Neutrophil (primary cell): ENCODE results near the gene RNASEH1.

ENCODE experiments used
- H3K27ac ChIP-seq: fragments of 200-600 bp; sonication (generic); 2 replicates; pipeline ENCODE4 v1.5.1; 2016; ENCODE audit warnings: mild to moderate bottlenecking, moderate library complexity
- H3K27me3 ChIP-seq: fragments of 200-600 bp; sonication (generic); 2 replicates; pipeline ENCODE4 v1.6.0; 2016; ENCODE audit warnings: mild to moderate bottlenecking
- H3K36me3 ChIP-seq: fragments of 200-600 bp; sonication (generic); 2 replicates; pipeline ENCODE4 v1.5.1; 2017
- H3K4me1 ChIP-seq, 2 experiments: fragments of 200-600 bp in 1 of 2; sonication (generic) in 1 of 2; 1 replicate in 1 of 2; 2 replicates in 1 of 2; pipeline versions ENCODE4 v1.5.1 to v1.6.1; 2013 to 2016; ENCODE audit warnings: low read depth in 1 of 2, low read length in 1 of 2, mild to moderate bottlenecking in 1 of 2, moderate library complexity in 1 of 2; ENCODE audit not compliant: control insufficient read depth in 1 of 2, insufficient read depth in 1 of 2
- H3K4me3 ChIP-seq, 2 experiments: fragments of 200-600 bp in 1 of 2; sonication (generic) in 1 of 2; 1 replicate in 1 of 2; 2 replicates in 1 of 2; pipeline ENCODE4 v1.5.1; 2013 to 2016; ENCODE audit warnings: low read depth in 1 of 2, low read length in 1 of 2, mild to moderate bottlenecking in 1 of 2, moderate library complexity in 1 of 2
- H3K9me3 ChIP-seq: fragments of 200-600 bp; sonication (generic); 2 replicates; pipeline ENCODE4 v1.5.1; 2016
- TF ChIP-seq, protein P1 (sequence below): fragments of 200-600 bp; sonication (generic); IDR thresholded peaks from 2 replicates; pipeline ENCODE4 v1.5.1; 2016; ENCODE audit warnings: antibody characterized with exemption

The RNASEH1 gene

DNA sequence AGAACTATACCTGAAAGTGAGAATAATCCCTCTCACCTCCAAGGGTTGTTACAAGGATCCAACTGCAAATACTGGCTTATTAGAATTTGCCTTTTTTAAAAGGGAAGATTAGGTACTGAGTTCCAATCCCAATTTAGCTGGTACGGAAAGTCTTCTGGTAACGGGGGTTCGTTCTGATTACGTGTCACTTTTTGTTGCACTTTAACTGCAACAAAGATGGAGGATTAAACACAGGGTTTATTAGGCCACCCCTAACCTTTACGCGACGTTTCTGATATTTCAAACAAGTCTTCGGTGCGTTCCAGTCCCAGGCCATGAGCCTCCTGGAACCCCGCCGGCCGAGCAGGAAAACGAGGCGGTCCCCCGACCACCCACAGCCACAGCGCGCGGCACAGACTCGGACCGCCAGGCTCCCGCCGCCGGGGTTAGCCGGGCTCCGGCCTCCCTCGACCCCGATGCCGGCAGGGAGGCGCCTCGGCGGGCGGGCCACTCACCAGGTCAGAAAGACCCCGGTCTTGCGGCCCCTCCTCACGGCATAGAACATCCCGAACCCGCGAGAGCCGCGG is 411 bp downstream of the RNASEH1 start:
- H3K4me3 ChIP-seq = peak overlapping the region; percentile 92 to 93
- peak overlapping the region; percentile 85 for H3K27ac ChIP-seq
- TF ChIP-seq, protein P1, sequence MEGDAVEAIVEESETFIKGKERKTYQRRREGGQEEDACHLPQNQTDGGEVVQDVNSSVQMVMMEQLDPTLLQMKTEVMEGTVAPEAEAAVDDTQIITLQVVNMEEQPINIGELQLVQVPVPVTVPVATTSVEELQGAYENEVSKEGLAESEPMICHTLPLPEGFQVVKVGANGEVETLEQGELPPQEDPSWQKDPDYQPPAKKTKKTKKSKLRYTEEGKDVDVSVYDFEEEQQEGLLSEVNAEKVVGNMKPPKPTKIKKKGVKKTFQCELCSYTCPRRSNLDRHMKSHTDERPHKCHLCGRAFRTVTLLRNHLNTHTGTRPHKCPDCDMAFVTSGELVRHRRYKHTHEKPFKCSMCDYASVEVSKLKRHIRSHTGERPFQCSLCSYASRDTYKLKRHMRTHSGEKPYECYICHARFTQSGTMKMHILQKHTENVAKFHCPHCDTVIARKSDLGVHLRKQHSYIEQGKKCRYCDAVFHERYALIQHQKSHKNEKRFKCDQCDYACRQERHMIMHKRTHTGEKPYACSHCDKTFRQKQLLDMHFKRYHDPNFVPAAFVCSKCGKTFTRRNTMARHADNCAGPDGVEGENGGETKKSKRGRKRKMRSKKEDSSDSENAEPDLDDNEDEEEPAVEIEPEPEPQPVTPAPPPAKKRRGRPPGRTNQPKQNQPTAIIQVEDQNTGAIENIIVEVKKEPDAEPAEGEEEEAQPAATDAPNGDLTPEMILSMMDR = no peak
- peaks cover 14 to 15% of the 10 kb centered on the region in 2 experiments for H3K4me1 ChIP-seq
- no peaks in the 10 kb centered on the region for H3K27me3 ChIP-seq
- no peaks in the 10 kb centered on the region for H3K9me3 ChIP-seq
- peaks cover 20% of the 10 kb centered on the region for H3K36me3 ChIP-seq

DNA sequence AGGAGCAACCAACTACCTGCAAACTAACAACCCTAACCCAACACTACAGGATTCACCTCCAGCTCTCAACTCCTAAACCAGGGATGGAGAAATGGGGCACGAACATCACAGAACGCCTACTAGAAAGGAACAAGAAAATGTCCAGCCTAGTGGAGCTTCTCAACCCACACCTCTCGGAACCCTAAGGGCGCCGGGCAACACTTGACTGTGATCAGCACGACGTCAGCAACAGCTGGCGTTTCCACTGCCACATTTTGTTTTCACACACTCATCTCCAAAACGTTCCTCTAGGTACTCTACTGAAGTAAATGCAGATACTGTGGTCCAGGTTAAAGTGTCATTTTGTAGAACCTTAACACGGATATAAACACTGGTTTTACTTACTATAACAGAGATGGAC is 4.2 kb downstream of the RNASEH1 start:
- Histone ChIP-seq H3K4me1 (peaks cover 13 to 14% of the 10 kb centered on the region in 2 experiments), H3K4me3 (no peak overlapping the region), H3K9me3 (no peaks in the 10 kb centered on the region), H3K27me3 (no peaks in the 10 kb centered on the region), H3K27ac (no peak overlapping the region), H3K36me3 (peaks cover 49% of the 10 kb centered on the region)
- TF ChIP-seq, protein P1 = no peak

DNA sequence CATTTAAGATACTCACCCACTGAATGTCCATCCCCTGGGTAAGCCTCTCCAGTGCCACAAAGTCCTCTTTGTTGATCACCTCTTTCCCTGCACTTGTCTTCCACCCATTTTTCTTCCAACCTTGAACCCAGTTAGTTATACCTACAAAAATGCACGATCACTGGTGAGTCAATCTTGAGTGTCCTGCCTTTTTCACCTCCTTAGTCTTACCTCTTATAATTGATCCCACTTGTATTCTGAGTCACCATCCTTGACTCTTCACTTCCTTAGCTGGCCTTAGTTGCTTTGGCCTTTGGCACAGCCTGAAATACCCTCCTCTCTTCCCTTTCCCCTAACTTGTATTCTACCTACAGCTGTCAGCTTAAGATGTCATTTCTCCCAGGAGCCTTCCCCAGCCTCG is 10.2 kb downstream of the RNASEH1 start:
- Histone ChIP-seq H3K9me3 (no peaks in the 10 kb centered on the region), H3K4me1 (no peaks in the 10 kb centered on the region), H3K36me3 (peaks cover 85% of the 10 kb centered on the region), H3K27me3 (no peaks in the 10 kb centered on the region), H3K27ac (no peak overlapping the region), H3K4me3 (no peak overlapping the region)
- TF ChIP-seq, protein P1 = no peak

DNA sequence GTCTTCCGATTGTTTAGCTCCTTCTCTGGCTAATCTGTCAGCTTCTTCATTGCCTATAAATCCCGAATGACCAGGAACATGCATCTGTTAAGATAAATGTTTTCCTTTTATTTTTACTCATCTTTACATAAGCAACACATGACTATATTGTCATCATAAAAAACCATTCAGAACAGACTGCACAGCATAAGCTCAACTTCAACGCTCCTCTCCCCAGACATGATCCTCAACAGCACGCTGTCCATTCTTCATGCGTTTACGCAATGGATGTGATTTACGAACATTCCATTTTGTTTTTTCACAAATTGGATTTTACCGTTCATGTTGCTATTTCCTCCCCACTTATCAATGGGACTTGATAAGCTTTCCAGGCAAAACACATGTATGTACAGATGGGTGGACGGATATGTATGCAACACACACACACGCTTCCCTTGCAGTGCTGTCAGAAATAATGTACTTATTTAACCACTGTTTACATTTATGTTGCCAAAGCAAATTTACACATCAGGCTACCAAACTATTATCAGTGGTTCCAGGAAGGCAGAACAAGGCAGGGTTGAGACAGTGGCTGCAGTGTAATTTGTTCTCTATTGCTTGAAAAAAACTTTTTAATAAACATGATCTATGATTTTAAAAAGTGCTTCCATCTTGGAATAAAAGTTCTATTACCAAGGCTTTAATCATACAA is 12.2 kb downstream of the RNASEH1 start:
- H3K36me3 ChIP-seq = peaks cover 88% of the 10 kb centered on the region
- no peaks in the 10 kb centered on the region for H3K4me1 ChIP-seq
- TF ChIP-seq, protein P1 = no peak
- H3K27ac ChIP-seq = no peak overlapping the region
- no peaks in the 10 kb centered on the region for H3K27me3 ChIP-seq
- no peak overlapping the region for H3K4me3 ChIP-seq
- no peaks in the 10 kb centered on the region for H3K9me3 ChIP-seq

DNA sequence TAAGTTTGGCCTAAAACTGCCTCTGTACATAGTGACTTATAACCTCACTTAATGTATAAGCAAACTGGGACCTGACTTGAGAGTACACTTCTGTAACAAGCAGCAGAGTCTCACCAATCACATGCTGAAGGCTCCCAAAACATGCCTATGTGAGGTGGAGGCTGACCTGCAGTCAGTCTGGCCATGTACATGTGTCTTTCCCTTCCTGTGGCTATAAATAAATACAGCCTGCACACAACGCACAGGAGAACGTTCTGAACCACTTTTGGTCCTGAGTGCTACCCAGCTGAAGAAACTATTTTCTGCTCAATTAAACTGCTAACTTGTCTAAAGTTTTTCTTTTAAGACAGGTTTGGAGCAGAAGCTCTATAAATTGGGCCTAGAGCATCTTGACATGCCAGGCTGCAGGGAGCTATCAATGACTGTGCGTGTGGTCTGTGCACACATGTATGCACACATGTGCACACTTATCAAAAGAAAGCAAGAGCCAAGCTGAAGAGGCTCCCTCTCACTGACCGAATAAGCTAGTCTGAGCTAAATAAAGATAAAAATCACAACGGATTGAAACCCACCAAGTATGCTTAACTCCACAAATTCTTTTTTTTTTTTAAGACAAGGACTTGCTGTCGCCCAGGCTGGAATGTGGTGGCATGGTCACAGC is 15.0 kb downstream of the RNASEH1 start:
- H3K27ac ChIP-seq = no peak overlapping the region
- no peaks in the 10 kb centered on the region for H3K4me1 ChIP-seq
- no peak overlapping the region for H3K4me3 ChIP-seq
- TF ChIP-seq, protein P1 = no peak
- no peaks in the 10 kb centered on the region for H3K27me3 ChIP-seq
- peaks cover 64% of the 10 kb centered on the region for H3K36me3 ChIP-seq
- H3K9me3 ChIP-seq = no peaks in the 10 kb centered on the region
